H1 (cell line): ENCODE data around the gene TPD52L1. TPM values are rescaled to one million over a fixed set of nuclear protein-coding genes. Genes with fewer than 3 reads are reported as not detected.

Source experiments
- CTCF ChIA-PET: fragments of 300-600 bp; sonication (Branson Sonifier 250); formaldehyde crosslinking; loops from one replicate; lab custom pipeline; 2021; ENCODE audit not compliant: partially characterized antibody; lab: Charles Lee
- POLR2A ChIA-PET: fragments of 300-600 bp; sonication (Branson Sonifier 250); formaldehyde crosslinking; loops from one replicate; lab custom pipeline; 2021; ENCODE audit warnings: inconsistent platforms; ENCODE audit not compliant: partially characterized antibody; lab: Charles Lee
- DNase-seq, 2 experiments: peaks; one replicate each; pipeline versions ENCODE4 v3.0.0 to v3.0.0-alpha.2; 2010 to 2022; ENCODE audit warnings: low spot score in 2 of 2, low read depth in 1 of 2, mixed read lengths in 1 of 2
- FAIRE-seq: peaks from 2 replicates; lab custom pipeline; 2011; peaks lifted over from hg19 to GRCh38; lab: Jason Lieb, UNC
- H2AFZ ChIP-seq: 2 replicates; pipeline ENCODE4 v1.8.1; 2012; ENCODE audit warnings: low read length, inconsistent platforms
- H2AK5ac ChIP-seq: 2 replicates; pipeline ENCODE4 v1.6.1; 2013; ENCODE audit warnings: low read depth, low read length
- H2BK120ac ChIP-seq: replicated peaks from 2 replicates; pipeline ENCODE3; 2013; ENCODE audit warnings: low read depth, low read length, inconsistent platforms
- H2BK12ac ChIP-seq: 2 replicates; pipeline ENCODE4 v1.6.1; 2013; ENCODE audit warnings: low read depth, low read length
- H2BK15ac ChIP-seq: 2 replicates; pipeline ENCODE4 v1.6.1; 2013; ENCODE audit warnings: low read length
- H2BK20ac ChIP-seq: 2 replicates; pipeline ENCODE4 v1.6.1; 2013; ENCODE audit warnings: low read length
- H2BK5ac ChIP-seq: 2 replicates; pipeline ENCODE4 v1.6.1; 2013; ENCODE audit warnings: low read depth, low read length
- H3K14ac ChIP-seq: 2 replicates; pipeline ENCODE4 v1.6.1; 2013; ENCODE audit warnings: inconsistent platforms; ENCODE audit not compliant: insufficient read length
- H3K18ac ChIP-seq: 2 replicates; pipeline ENCODE4 v1.6.1; 2013; ENCODE audit warnings: low read length; ENCODE audit errors: extremely low read depth
- H3K23ac ChIP-seq: 2 replicates; pipeline ENCODE4 v1.6.1; 2013; ENCODE audit warnings: inconsistent platforms; ENCODE audit not compliant: insufficient read length
- H3K23me2 ChIP-seq: 2 replicates; pipeline ENCODE4 v1.6.1; 2013; ENCODE audit warnings: low read depth, low read length
- H3K27ac ChIP-seq: 2 replicates; pipeline ENCODE4 v1.6.1; 2011; ENCODE audit warnings: low read depth, low read length, inconsistent platforms
- H3K27me3 ChIP-seq, 4 experiments: replicated peaks in 1 of 4; 1 replicate in 1 of 4; 2 replicates in 3 of 4; pipeline versions ENCODE4 v1.6.1 to v1.8.1; 2011 to 2013; ENCODE audit warnings: low read length in 3 of 4, mild to moderate bottlenecking in 3 of 4, inconsistent platforms in 2 of 4, mixed read lengths in 2 of 4, moderate library complexity in 1 of 4; ENCODE audit not compliant: control insufficient read depth in 3 of 4, insufficient read depth in 3 of 4; ENCODE audit errors: extremely low read depth in 1 of 4
- H3K36me3 ChIP-seq, 4 experiments: 2 replicates each; pipeline versions ENCODE4 v1.6.1 to v1.8.1; 2011 to 2013; ENCODE audit warnings: mild to moderate bottlenecking in 4 of 4, low read length in 3 of 4, moderate library complexity in 2 of 4, control low read depth in 1 of 4, inconsistent platforms in 1 of 4; ENCODE audit not compliant: insufficient read depth in 4 of 4, control insufficient read depth in 2 of 4
- H3K4ac ChIP-seq: replicated peaks from 2 replicates; pipeline ENCODE3; 2013; ENCODE audit warnings: low read length, low read depth, mixed read lengths, inconsistent platforms; ENCODE audit not compliant: insufficient read length
- H3K4me1 ChIP-seq, 4 experiments: replicated peaks in 1 of 4; 1 replicate in 1 of 4; 2 replicates in 3 of 4; pipeline versions ENCODE4 v1.6.1 to v1.8.1; 2011 to 2013; ENCODE audit warnings: low read length in 3 of 4, inconsistent platforms in 2 of 4, mixed read lengths in 1 of 4; ENCODE audit not compliant: insufficient read depth in 4 of 4, control insufficient read depth in 3 of 4
- H3K4me2 ChIP-seq, 2 experiments: 2 replicates each; pipeline versions ENCODE4 v1.6.1 to v1.8.1; 2011 to 2013; ENCODE audit warnings: low read depth in 2 of 2, low read length in 2 of 2, control low read depth in 1 of 2, inconsistent platforms in 1 of 2, mild to moderate bottlenecking in 1 of 2; ENCODE audit not compliant: insufficient read depth in 1 of 2
- H3K4me3 ChIP-seq, 4 experiments: fragments of 200-600, 300-600 bp in 1 of 4; sonication (generic), shearing (Covaris generic), sonication (Bioruptor Twin) in 1 of 4; 2 replicates each; pipeline versions ENCODE4 v1.5.1 to v1.8.1; 2011 to 2016; ENCODE audit warnings: low read length in 4 of 4, low read depth in 3 of 4, control low read depth in 2 of 4, inconsistent platforms in 2 of 4, mild to moderate bottlenecking in 2 of 4, mixed read lengths in 1 of 4, moderate library complexity in 1 of 4; ENCODE audit not compliant: insufficient read depth in 2 of 4; ENCODE audit errors: extremely low read depth in 1 of 4
- H3K56ac ChIP-seq: replicated peaks from 2 replicates; pipeline ENCODE3; 2013; ENCODE audit warnings: low read depth, mild to moderate bottlenecking, mixed read lengths, low read length, inconsistent platforms; ENCODE audit not compliant: insufficient read length
- H3K79me1 ChIP-seq: 2 replicates; pipeline ENCODE4 v1.6.1; 2013; ENCODE audit warnings: low read depth, low read length, control low read depth
- H3K79me2 ChIP-seq, 2 experiments: 2 replicates each; pipeline versions ENCODE4 v1.6.1 to v1.8.1; 2012 to 2013; ENCODE audit warnings: low read length in 2 of 2, mild to moderate bottlenecking in 2 of 2, inconsistent platforms in 1 of 2; ENCODE audit not compliant: insufficient read depth in 2 of 2, control insufficient read depth in 1 of 2
- H3K9ac ChIP-seq, 4 experiments: replicated peaks in 1 of 4; 1 replicate in 1 of 4; 2 replicates in 3 of 4; pipeline versions ENCODE4 v1.6.1 to v1.8.1; 2011 to 2013; ENCODE audit warnings: low read depth in 3 of 4, low read length in 3 of 4, control low read depth in 2 of 4, mild to moderate bottlenecking in 2 of 4, moderate library complexity in 2 of 4, inconsistent platforms in 1 of 4; ENCODE audit errors: extremely low read depth in 1 of 4
- H3K9me3 ChIP-seq, 2 experiments: 2 replicates each; pipeline versions ENCODE4 v1.6.1 to v1.8.1; 2012 to 2013; ENCODE audit warnings: mild to moderate bottlenecking in 2 of 2, moderate library complexity in 2 of 2, control low read depth in 1 of 2, inconsistent platforms in 1 of 2, low read depth in 1 of 2, low read length in 1 of 2, mixed read lengths in 1 of 2; ENCODE audit not compliant: insufficient read depth in 2 of 2
- H4K20me1 ChIP-seq, 2 experiments: replicated peaks in 1 of 2; 2 replicates each; pipeline versions ENCODE3 to v1.8.1; 2011 to 2013; ENCODE audit warnings: inconsistent platforms in 2 of 2, low read length in 2 of 2, mild to moderate bottlenecking in 1 of 2; ENCODE audit not compliant: insufficient read depth in 2 of 2, control insufficient read depth in 1 of 2
- H4K5ac ChIP-seq: 2 replicates; pipeline ENCODE4 v1.6.1; 2013; ENCODE audit warnings: low read length, low read depth, mixed read lengths, inconsistent platforms; ENCODE audit not compliant: insufficient read length
- H4K8ac ChIP-seq: 2 replicates; pipeline ENCODE4 v1.8.0; 2013; ENCODE audit warnings: mild to moderate bottlenecking, moderate library complexity, low read length, inconsistent platforms; ENCODE audit not compliant: insufficient read depth; ENCODE audit errors: extremely low read depth
- H4K91ac ChIP-seq: replicated peaks from 2 replicates; pipeline ENCODE3; 2013; ENCODE audit warnings: low read length, mixed read lengths, inconsistent platforms; ENCODE audit not compliant: insufficient read length
- BRCA1 ChIP-seq: IDR thresholded peaks from 2 replicates; pipeline ENCODE4 v1.6.1; 2012; ENCODE audit warnings: low read depth, low read length, improper control_type of control experiment
- CHD1 ChIP-seq: IDR thresholded peaks from 2 replicates; pipeline ENCODE4 v1.6.1; 2012; ENCODE audit warnings: low read depth, low read length, improper control_type of control experiment
- CHD2 ChIP-seq: IDR thresholded peaks from 2 replicates; pipeline ENCODE4 v1.6.1; 2012; ENCODE audit warnings: low read length, improper control_type of control experiment
- CREB1 ChIP-seq: IDR thresholded peaks from 2 replicates; pipeline ENCODE4 v1.6.1; 2012; ENCODE audit warnings: inconsistent platforms
- KDM5A ChIP-seq: fragments of 200-600 bp; IDR thresholded peaks from 2 replicates; pipeline ENCODE4 v1.7.1; 2012; ENCODE audit warnings: mild to moderate bottlenecking, low read length, inconsistent platforms, mixed read lengths
- PHF8 ChIP-seq: fragments of 200-600 bp; sonication (generic); conservative IDR thresholded peaks from 2 replicates; pipeline ENCODE4 v1.7.1; 2012; ENCODE audit warnings: low read depth, mild to moderate bottlenecking, inconsistent platforms, low read length, moderate library complexity
- POLR2A ChIP-seq, 2 experiments: IDR thresholded peaks; 1 replicate in 1 of 2; 2 replicates in 1 of 2; pipeline ENCODE4 v1.6.1; 2011; ENCODE audit warnings: low read depth in 2 of 2, low read length in 2 of 2, mild to moderate bottlenecking in 2 of 2; ENCODE audit errors: control extremely low read depth in 1 of 2
- POU5F1 ChIP-seq: IDR thresholded peaks from 2 replicates; pipeline ENCODE4 v1.6.1; 2011; ENCODE audit warnings: low read depth, mild to moderate bottlenecking, low read length, moderate library complexity
- WGBS, 2 experiments: shearing (Covaris generic) in 1 of 2; methylation state at CpG; one replicate each; pipeline versions ENCODE4 v1.1.6 to v1.1.7; 2013 to 2015; ENCODE audit warnings: low lambda C conversion rate in 2 of 2, mixed read lengths in 2 of 2, inconsistent platforms in 1 of 2, low coverage in 1 of 2, missing lambda C conversion rate in 1 of 2; ENCODE audit not compliant: insufficient replicate concordance in 2 of 2, insufficient coverage in 1 of 2, insufficient read length in 1 of 2; ENCODE audit errors: extremely low coverage in 1 of 2, missing lambda C conversion rate in 1 of 2; 5-methylcytosine and 5-hydroxymethylcytosine counted together
- polyA plus RNA-seq, 7 experiments: library from polyadenylated mRNA; depleted of rRNA in 3 of 7; stranded (reverse) in 5 of 7; unstranded in 2 of 7; fragments of >200 nt in 5 of 7; fragments of 200-250 nt in 2 of 7; gene quantifications; 1 replicate in 5 of 7; 2 replicates in 1 of 7; 4 replicates in 1 of 7; pipeline versions ENCODE4 v1.2.1 to v1.2.3, GENCODE V29; 2011 to 2013; ENCODE audit warnings: missing spikeins in 2 of 7, mixed read lengths in 2 of 7
- total RNA-seq: library from RNA; stranded (reverse); fragmentation: NEBNext Ultra II Directional; extraction: Animal tissue kit (Norgen Biotek cat#: 25700); gene quantifications from 2 replicates; pipeline ENCODE4 v1.2.1, GENCODE V29; 2021

TPD52L1 gene
- total and polyA plus RNA-seq, 2 of the 8 experiments (the other 6 are each of a cell fraction or from before 2014, with no cell fraction given) = 7.4 to 14.2 TPM

- no peak overlapping the region for H2BK15ac ChIP-seq
- no peak overlapping the region for H4K8ac ChIP-seq
- no peak overlapping the region for H3K14ac ChIP-seq
- H3K23me2 ChIP-seq = no peaks in the 10 kb centered on the region
- no peak overlapping the region for H3K9ac ChIP-seq
- no peaks in the 10 kb centered on the region for H3K79me2 ChIP-seq
- ChIA-PET CTCF (interaction anchor here (0.8 to 1.1 kb wide), 3 partner anchors 13 to 105 kb away, joined by 3 to 5 read pairs (median 4); partner anchors contain the start of gene HDDC2), POLR2A (no interaction called here)
- 94% methylated on average over 3 of the region's 3 CpGs; no CpG with 5 or more reads in 1 of the 2 experiments for WGBS, 2 experiments
- no peak overlapping the region for H2AK5ac ChIP-seq
- H3K79me1 ChIP-seq = no peaks in the 10 kb centered on the region
- H3K4me3 ChIP-seq = no peak overlapping the region
- no peaks in the 10 kb centered on the region for H3K36me3 ChIP-seq
- H4K20me1 ChIP-seq = no peaks in the 10 kb centered on the region
- no peaks in the 10 kb centered on the region for H3K27me3 ChIP-seq
- no peak for TF ChIP-seq PHF8
- TF ChIP-seq CHD1 = no peak
- no peak for TF ChIP-seq CHD2
- TF ChIP-seq BRCA1 = no peak
- TF ChIP-seq POU5F1 = no peak
- TF ChIP-seq POLR2A (IDR thresholded peaks at IDR 0.05; ENCODE audit: control extremely low read depth in 1 of 2, low read depth in 2 of 2, low read length in 2 of 2) = no peak
- no peak for TF ChIP-seq CREB1
- no peak for TF ChIP-seq KDM5A
- H4K5ac ChIP-seq = no peak overlapping the region
- no peak overlapping the region for H2BK120ac ChIP-seq
- no peak for FAIRE-seq
- H2AFZ ChIP-seq = no peak overlapping the region
- no peak for DNase-seq
- no peak overlapping the region for H3K23ac ChIP-seq
- no peak overlapping the region for H2BK5ac ChIP-seq
- peaks cover 0 to 8% (median 3%) of the 10 kb centered on the region in 4 experiments; a peak in 4 of 7 replicates for H3K4me1 ChIP-seq
- no peak overlapping the region for H2BK12ac ChIP-seq
- H4K91ac ChIP-seq = no peak overlapping the region
- no peak overlapping the region for H3K56ac ChIP-seq
- no peak overlapping the region for H3K18ac ChIP-seq
- no peak overlapping the region for H2BK20ac ChIP-seq
- no peak overlapping the region for H3K4ac ChIP-seq
- H3K9me3 ChIP-seq = no peaks in the 10 kb centered on the region
- H3K27ac ChIP-seq = no peak overlapping the region
- no peak overlapping the region for H3K4me2 ChIP-seq
These were observed 43.0 kb downstream of the TPD52L1 start for GRCh38 chr6:125196613-125197012.
